ENCODE measurements around the gene FAM170B. TPM values are rescaled to one million over a fixed set of nuclear protein-coding genes. Genes with fewer than 3 reads are reported as not detected.

Gene FAM170B
- total RNA-seq, 6 donors from 2014 or later, result 0.24 TPM; not detected in 5

GRCh38 chr10:49083261-49083660, 50.6 kb downstream of the FAM170B start:
- H3K27ac ChIP-seq, result peak overlapping the region in 2 of 4 donors; percentile 5 to 35
- no peak for ATAC-seq (ENCODE audit: low FRiP score in 2 of 2)
- H3K4me1 ChIP-seq, result peaks cover 22 to 46% (median 38%) of the 10 kb centered on the region in 4 donors
- no peak for TF ChIP-seq POLR2A (IDR thresholded peaks at IDR 0.05)
- TF ChIP-seq POLR2AphosphoS5 (IDR thresholded peaks at IDR 0.05), result peak in 1 of 2 donors; percentile 16
- WGBS, 2 donors, result 72 to 79% methylated on average over 8 of the region's 8 CpGs
- no peaks in the 10 kb centered on the region for H3K27me3 ChIP-seq
- peaks cover 0 to 5% (median 0%) of the 10 kb centered on the region in 4 donors for H3K9me3 ChIP-seq
- H3K36me3 ChIP-seq, result no peaks in the 10 kb centered on the region
- H3K4me3 ChIP-seq, result no peak overlapping the region
- DNase-seq, result no peak

- TF ChIP-seq CTCF (IDR thresholded peaks at IDR 0.05) (no peak), POLR2AphosphoS5 (IDR thresholded peaks at IDR 0.05) (no peak), POLR2A (IDR thresholded peaks at IDR 0.05) (no peak), EP300 (IDR thresholded peaks at IDR 0.05) (no peak)
- WGBS, 2 donors, result 94 to 100% methylated on average over 1 to 2 of the region's 2 CpGs
- no peaks in the 10 kb centered on the region for H3K36me3 ChIP-seq
- H3K27ac ChIP-seq, result peak overlapping the region in 3 of 4 donors; percentile 5 to 38 (median 35)
- H3K9me3 ChIP-seq, result peaks cover 0 to 5% (median 0%) of the 10 kb centered on the region in 4 donors
- DNase-seq, result peak in 1 of 2 donors; percentile 40
- H3K4me1 ChIP-seq, result peaks cover 22 to 47% (median 38%) of the 10 kb centered on the region in 4 donors
- no peaks in the 10 kb centered on the region for H3K27me3 ChIP-seq
- no peak overlapping the region for H3K4me3 ChIP-seq
- no peak for ATAC-seq (ENCODE audit: low FRiP score in 2 of 2)
Observed at GRCh38 chr10:49082766-49083165, 51.1 kb downstream of the FAM170B start.

GRCh38 chr10:49081547-49082275, 52.1 kb downstream of the FAM170B start:
- Histone ChIP-seq H3K4me1 (peaks cover 25 to 49% (median 41%) of the 10 kb centered on the region in 4 donors), H3K9me3 (peaks cover 0 to 4% (median 0%) of the 10 kb centered on the region in 4 donors), H3K27me3 (no peaks in the 10 kb centered on the region), H3K4me3 (no peak overlapping the region), H3K36me3 (no peaks in the 10 kb centered on the region), H3K27ac (peak overlapping the region in 1 of 4 donors; percentile 71)
- peak in 1 of 2 donors; percentile 13 for ATAC-seq (ENCODE audit: low FRiP score in 2 of 2)
- DNase-seq, result peak in 1 of 2 donors; percentile 52
- TF ChIP-seq CTCF (IDR thresholded peaks at IDR 0.05) (no peak), POLR2AphosphoS5 (IDR thresholded peaks at IDR 0.05) (no peak), EP300 (IDR thresholded peaks at IDR 0.05) (no peak), POLR2A (IDR thresholded peaks at IDR 0.05) (no peak)
- 69 to 80% methylated on average over 9 of the region's 9 CpGs for WGBS, 2 donors

Other genes with a start within 250 kb of the FAM170B start
- 10 to 100 TPM in 1 of 6 donors, 1 to 10 TPM in 3, under 1 TPM in 1, not detected in 1; 0.43 to 13.6 (median 2.2) TPM for gene LRRC18, start 194.2 kb downstream of the FAM170B start, total RNA-seq
- 10 to 100 TPM in 4 of 6 donors, 1 to 10 TPM in 2; 8.5 to 24.3 (median 13.2) TPM for gene VSTM4, start 18.5 kb downstream of the FAM170B start, total RNA-seq
- 10 to 100 TPM; 12.3 to 52.3 (median 30.7) TPM for gene TMEM273, start 54.4 kb upstream of the FAM170B start, total RNA-seq
- not detected for gene C10orf71, start 165.1 kb upstream of the FAM170B start, total RNA-seq